ENCODE data around the gene ZDHHC23. TPM values are rescaled to one million over a fixed set of nuclear protein-coding genes. Genes with fewer than 3 reads are reported as not detected.

Gene ZDHHC23
- total RNA-seq, 1 donor from 2014 or later, result 2.6 TPM

- no peak overlapping the region for H3K27ac Mint-ChIP-seq
- no peak overlapping the region for H3K4me3 Mint-ChIP-seq (ENCODE audit: low read depth)
- H3K36me3 Mint-ChIP-seq (ENCODE audit: low read depth), result no peaks in the 10 kb centered on the region
- intact Hi-C loops (cut with micrococcal nuclease), result no loop called here
- peaks cover 12% of the 10 kb centered on the region for H3K27me3 Mint-ChIP-seq (ENCODE audit: low read depth)
- H3K9me3 Mint-ChIP-seq, result no peaks in the 10 kb centered on the region
- no peak for DNase-seq (ENCODE audit: low spot score)
- peaks cover 5% of the 10 kb centered on the region for H3K4me1 Mint-ChIP-seq (ENCODE audit: low read depth)
These were observed 6.4 kb downstream of the ZDHHC23 start for GRCh38 chr3:113954091-113954685.

DNA sequence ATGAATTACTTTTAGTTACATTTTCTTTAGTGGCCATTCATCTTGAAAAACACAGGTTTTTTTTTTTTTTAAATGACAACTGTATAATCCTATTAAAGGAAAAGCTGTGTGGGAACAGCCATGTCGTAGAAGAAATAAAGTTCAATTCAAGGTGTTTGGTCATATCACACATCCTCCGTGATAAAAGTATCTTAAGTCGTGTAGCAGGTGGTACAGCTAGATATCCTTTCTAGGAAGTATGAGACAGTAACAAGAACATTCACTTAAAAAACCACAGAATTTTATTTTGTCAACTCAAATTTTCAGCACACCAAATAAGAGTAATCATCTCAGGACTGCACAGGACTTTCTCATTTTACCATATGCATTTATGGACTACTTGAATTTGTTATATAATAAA lies 16.1 kb downstream of the ZDHHC23 start:
- Mint-ChIP-seq H3K9me3 (no peaks in the 10 kb centered on the region), H3K4me1 (ENCODE audit: low read depth) (peaks cover 4% of the 10 kb centered on the region), H3K27me3 (ENCODE audit: low read depth) (no peaks in the 10 kb centered on the region)

GRCh38 chr3:113966172-113966571 lies 18.4 kb downstream of the ZDHHC23 start:
- Mint-ChIP-seq H3K4me1 (ENCODE audit: low read depth) (peaks cover 4% of the 10 kb centered on the region), H3K9me3 (no peaks in the 10 kb centered on the region), H3K27me3 (ENCODE audit: low read depth) (peaks cover 5% of the 10 kb centered on the region), H3K27ac (no peak overlapping the region), H3K4me3 (ENCODE audit: low read depth) (no peak overlapping the region), H3K36me3 (ENCODE audit: low read depth) (no peaks in the 10 kb centered on the region)
- no peak for DNase-seq (ENCODE audit: low spot score)
- intact Hi-C loops (cut with micrococcal nuclease), result no loop called here

More for the DNA sequence above, 16.1 kb downstream of the ZDHHC23 start:
- DNase-seq (ENCODE audit: low spot score), result no peak
- no peak overlapping the region for H3K4me3 Mint-ChIP-seq (ENCODE audit: low read depth)
- H3K36me3 Mint-ChIP-seq (ENCODE audit: low read depth), result no peaks in the 10 kb centered on the region
- no peak overlapping the region for H3K27ac Mint-ChIP-seq
- intact Hi-C loops (cut with micrococcal nuclease), result no loop called here

- H3K4me1 Mint-ChIP-seq (ENCODE audit: low read depth), result peaks cover 4% of the 10 kb centered on the region
- peaks cover 15% of the 10 kb centered on the region for H3K9me3 Mint-ChIP-seq
- H3K4me3 Mint-ChIP-seq (ENCODE audit: low read depth), result no peak overlapping the region
- DNase-seq (ENCODE audit: low spot score), result no peak
- no peak overlapping the region for H3K27ac Mint-ChIP-seq
- no peaks in the 10 kb centered on the region for H3K36me3 Mint-ChIP-seq (ENCODE audit: low read depth)
- intact Hi-C loops (cut with micrococcal nuclease), result no loop called here
- peaks cover 8% of the 10 kb centered on the region for H3K27me3 Mint-ChIP-seq (ENCODE audit: low read depth)
These were observed 21.2 kb downstream of the ZDHHC23 start for GRCh38 chr3:113968986-113969385.

DNA sequence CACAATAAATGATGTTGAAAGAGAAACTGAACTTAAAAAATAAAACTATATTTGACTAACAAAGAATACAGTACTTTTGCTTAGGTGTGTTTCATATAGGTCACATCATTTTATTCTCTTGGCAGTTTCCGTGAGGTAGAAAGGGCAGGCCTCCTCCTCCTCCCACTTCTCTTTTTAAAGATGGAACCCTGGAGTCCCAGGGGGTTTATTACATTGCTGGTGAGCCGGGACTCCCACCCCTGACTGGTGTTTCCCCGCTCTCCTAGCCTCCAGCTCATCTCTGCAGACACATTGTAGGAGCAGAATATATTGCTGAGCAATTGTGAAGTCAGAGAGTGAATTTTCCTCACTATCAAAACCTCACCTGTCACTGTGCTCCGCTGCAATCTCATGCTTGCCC lies 30.0 kb downstream of the ZDHHC23 start:
- DNase-seq (ENCODE audit: low spot score), result no peak
- H3K27me3 Mint-ChIP-seq (ENCODE audit: low read depth), result no peaks in the 10 kb centered on the region
- no peak overlapping the region for H3K4me3 Mint-ChIP-seq (ENCODE audit: low read depth)
- no peaks in the 10 kb centered on the region for H3K4me1 Mint-ChIP-seq (ENCODE audit: low read depth)
- H3K36me3 Mint-ChIP-seq (ENCODE audit: low read depth), result peaks cover 4% of the 10 kb centered on the region
- peaks cover 17% of the 10 kb centered on the region for H3K9me3 Mint-ChIP-seq
- no peak overlapping the region for H3K27ac Mint-ChIP-seq
- intact Hi-C loops (cut with micrococcal nuclease), result no loop called here

- Mint-ChIP-seq H3K27ac (no peak overlapping the region), H3K27me3 (ENCODE audit: low read depth) (no peaks in the 10 kb centered on the region), H3K4me3 (ENCODE audit: low read depth) (no peak overlapping the region), H3K9me3 (peaks cover under 1% of the 10 kb centered on the region), H3K4me1 (ENCODE audit: low read depth) (no peaks in the 10 kb centered on the region), H3K36me3 (ENCODE audit: low read depth) (no peaks in the 10 kb centered on the region)
- intact Hi-C loops (cut with micrococcal nuclease), result no loop called here
- DNase-seq (ENCODE audit: low spot score), result no peak
These were observed 32.1 kb downstream of the ZDHHC23 start for GRCh38 chr3:113979916-113980315.

DNA sequence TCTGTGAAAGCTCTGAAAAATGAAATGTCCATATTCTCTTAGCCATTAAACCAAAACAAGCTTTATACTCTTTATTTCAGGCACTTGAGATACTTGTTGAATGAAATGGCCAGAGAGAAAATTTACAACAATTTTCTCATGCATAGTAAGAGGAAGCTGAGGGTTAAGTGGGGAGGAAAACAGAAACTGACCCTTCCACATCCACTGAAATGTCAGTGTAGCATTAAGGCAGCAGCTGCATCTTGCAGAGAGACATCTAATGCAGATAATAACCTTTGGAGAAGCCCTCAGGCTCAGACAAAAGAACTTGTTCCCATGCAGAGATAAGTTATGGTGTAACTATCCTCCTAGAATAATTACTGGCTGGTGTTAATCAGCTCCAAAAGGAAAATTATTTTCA lies 34.0 kb downstream of the ZDHHC23 start:
- DNase-seq (ENCODE audit: low spot score), result no peak

DNA sequence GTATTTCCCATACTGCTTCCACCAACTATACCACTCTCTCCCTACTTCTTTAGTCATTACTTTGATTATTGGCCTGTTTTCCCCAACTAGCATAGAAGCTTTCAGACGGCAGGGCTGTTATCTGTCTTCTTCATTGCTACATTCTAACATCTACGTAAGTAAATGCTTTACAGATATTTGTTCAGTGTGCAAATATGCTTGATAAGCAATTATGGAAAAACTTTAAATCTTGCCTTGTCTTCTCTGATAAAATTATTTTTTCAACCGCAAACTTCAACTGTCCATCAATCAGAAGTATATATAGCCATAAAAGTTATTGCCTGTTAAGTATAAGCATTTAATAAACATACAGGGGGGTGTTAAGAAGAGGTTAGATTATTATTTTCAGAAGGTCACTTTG lies 35.7 kb downstream of the ZDHHC23 start:
- H3K27me3 Mint-ChIP-seq (ENCODE audit: low read depth), result no peaks in the 10 kb centered on the region
- no peaks in the 10 kb centered on the region for H3K4me1 Mint-ChIP-seq (ENCODE audit: low read depth)
- H3K9me3 Mint-ChIP-seq, result no peaks in the 10 kb centered on the region
- intact Hi-C loops (cut with micrococcal nuclease), result no loop called here
- H3K4me3 Mint-ChIP-seq (ENCODE audit: low read depth), result no peak overlapping the region
- H3K36me3 Mint-ChIP-seq (ENCODE audit: low read depth), result no peaks in the 10 kb centered on the region
- DNase-seq (ENCODE audit: low spot score), result no peak
- H3K27ac Mint-ChIP-seq, result no peak overlapping the region

More for the DNA sequence above, 34.0 kb downstream of the ZDHHC23 start:
- no peaks in the 10 kb centered on the region for H3K27me3 Mint-ChIP-seq (ENCODE audit: low read depth)
- no peaks in the 10 kb centered on the region for H3K36me3 Mint-ChIP-seq (ENCODE audit: low read depth)
- no peak overlapping the region for H3K27ac Mint-ChIP-seq
- intact Hi-C loops (cut with micrococcal nuclease), result no loop called here
- no peaks in the 10 kb centered on the region for H3K4me1 Mint-ChIP-seq (ENCODE audit: low read depth)
- no peaks in the 10 kb centered on the region for H3K9me3 Mint-ChIP-seq
- no peak overlapping the region for H3K4me3 Mint-ChIP-seq (ENCODE audit: low read depth)

DNA sequence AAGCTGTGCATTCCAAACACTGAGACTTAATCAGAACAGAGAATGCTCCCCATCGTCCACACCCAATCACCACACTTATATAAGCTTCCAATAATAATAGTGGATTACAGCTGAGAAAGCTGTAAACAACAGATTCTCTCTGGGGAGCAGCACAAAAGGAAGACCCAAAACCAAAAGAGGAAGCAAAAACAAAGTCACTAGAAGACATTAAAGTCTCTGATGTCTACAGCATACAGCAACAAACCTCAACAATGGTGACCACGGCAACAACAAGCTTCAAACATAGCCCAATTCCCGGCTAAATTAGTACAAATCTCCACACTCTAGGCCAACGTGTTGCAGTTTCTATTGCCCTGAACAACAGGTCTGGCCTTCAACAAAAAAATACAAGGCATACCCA lies 37.7 kb downstream of the ZDHHC23 start:
- Mint-ChIP-seq H3K4me1 (ENCODE audit: low read depth) (no peaks in the 10 kb centered on the region), H3K4me3 (ENCODE audit: low read depth) (no peak overlapping the region)

GRCh38 chr3:114005481-114005880 lies 57.7 kb downstream of the ZDHHC23 start:
- H3K4me1 Mint-ChIP-seq (ENCODE audit: low read depth), result no peaks in the 10 kb centered on the region
- H3K27ac Mint-ChIP-seq, result no peak overlapping the region
- intact Hi-C loops (cut with micrococcal nuclease), result no loop called here
- no peak for DNase-seq (ENCODE audit: low spot score)
- no peak overlapping the region for H3K4me3 Mint-ChIP-seq (ENCODE audit: low read depth)
- H3K36me3 Mint-ChIP-seq (ENCODE audit: low read depth), result peaks cover 4% of the 10 kb centered on the region
- H3K27me3 Mint-ChIP-seq (ENCODE audit: low read depth), result no peaks in the 10 kb centered on the region
- H3K9me3 Mint-ChIP-seq, result no peaks in the 10 kb centered on the region

More for the DNA sequence above, 37.7 kb downstream of the ZDHHC23 start:
- no peaks in the 10 kb centered on the region for H3K9me3 Mint-ChIP-seq
- DNase-seq (ENCODE audit: low spot score), result no peak
- H3K27me3 Mint-ChIP-seq (ENCODE audit: low read depth), result no peaks in the 10 kb centered on the region
- no peak overlapping the region for H3K27ac Mint-ChIP-seq
- intact Hi-C loops (cut with micrococcal nuclease), result no loop called here
- no peaks in the 10 kb centered on the region for H3K36me3 Mint-ChIP-seq (ENCODE audit: low read depth)

DNA sequence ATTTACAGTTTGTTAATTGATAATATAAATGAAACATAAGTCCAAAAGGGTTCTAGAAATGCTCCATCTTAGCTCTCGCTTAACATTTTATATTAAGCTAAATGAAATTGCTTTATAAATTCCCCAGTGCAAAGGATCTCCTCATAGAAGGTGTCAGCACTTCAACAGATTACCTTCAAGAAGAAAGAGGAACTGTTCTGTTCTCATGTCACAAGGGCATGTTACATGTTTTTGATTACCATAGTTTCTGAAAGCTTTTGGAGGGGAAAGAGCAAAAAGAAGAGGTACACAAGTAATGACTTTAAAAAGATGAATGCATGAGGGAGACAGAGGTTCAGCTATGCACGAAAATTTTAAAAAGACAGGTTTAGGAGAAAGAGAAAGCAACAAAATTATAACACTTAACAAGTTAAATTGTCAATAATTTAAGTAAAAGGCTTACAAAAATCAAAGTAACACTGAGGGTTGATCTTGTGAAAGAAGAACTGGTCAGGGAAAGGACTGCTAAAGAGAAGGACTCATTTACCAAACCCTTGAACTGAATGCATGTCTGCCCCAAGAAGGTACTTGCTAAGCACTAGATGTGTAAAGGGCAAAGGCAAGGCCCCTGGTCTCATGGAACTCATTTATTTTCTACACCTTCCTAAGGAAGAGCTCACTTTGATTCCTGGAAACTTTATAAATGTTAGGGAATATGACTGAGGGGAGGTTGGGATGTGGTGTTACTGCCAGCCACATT lies 63.4 kb downstream of the ZDHHC23 start:
- Mint-ChIP-seq H3K27ac (no peak overlapping the region), H3K9me3 (no peaks in the 10 kb centered on the region), H3K36me3 (ENCODE audit: low read depth) (no peaks in the 10 kb centered on the region), H3K4me3 (ENCODE audit: low read depth) (no peak overlapping the region), H3K27me3 (ENCODE audit: low read depth) (no peaks in the 10 kb centered on the region), H3K4me1 (ENCODE audit: low read depth) (no peaks in the 10 kb centered on the region)
- intact Hi-C loops (cut with micrococcal nuclease), result no loop called here
- no peak for DNase-seq (ENCODE audit: low spot score)
